GM12878 (cell line): ENCODE results near the gene ADPRHL1. TPM values are rescaled to one million over a fixed set of nuclear protein-coding genes. Genes with fewer than 3 reads are reported as not detected.

Experiments
- ATAC-seq: fragments of 200-7000 bp; cut with Tn5 transposase; 3 replicates; pipeline ENCODE4 v1.9.1; 2020; ENCODE audit warnings: mild to moderate bottlenecking, moderate library complexity
- BruUV-seq: library from RNA; stranded (reverse); fragments of 400-500 nt; replicated peaks from 2 replicates; lab custom pipeline; 2021; lab: Mats Ljungman, UMichigan
- CTCF ChIA-PET: fragments of 300-600 bp; sonication (Branson Sonifier 250); formaldehyde crosslinking; extraction: SDS; loops from one replicate; lab custom pipeline; 2021; ENCODE audit warnings: inconsistent platforms; lab: Yijun Ruan, JAX
- POLR2A ChIA-PET: fragments of 350-600 bp; formaldehyde crosslinking; extraction: SDS; loops from one replicate; lab custom pipeline; 2021; ENCODE audit warnings: inconsistent platforms; lab: Charles Lee
- RAD21 ChIA-PET: fragments of 300-600 bp; sonication (Branson Sonifier 250); formaldehyde crosslinking; loops from one replicate; lab custom pipeline; 2023; ENCODE audit warnings: antibody characterized with exemption; ENCODE audit not compliant: unreplicated experiment; lab: Charles Lee
- SMC1A ChIA-PET: fragments of 300-600 bp; sonication (Branson Sonifier 250); formaldehyde crosslinking; loops from one replicate; lab custom pipeline; 2023; ENCODE audit not compliant: unreplicated experiment, uncharacterized antibody; lab: Charles Lee
- DNase-seq: peaks from one replicate; pipeline ENCODE4 v3.0.0-alpha.2; 2011; ENCODE audit warnings: low read depth, low spot score
- FAIRE-seq: peaks from 3 replicates; lab custom pipeline; 2011; peaks lifted over from hg19 to GRCh38; lab: Jason Lieb, UNC
- H2AFZ ChIP-seq: 2 replicates; pipeline ENCODE4 v1.6.0; 2011; ENCODE audit warnings: low read depth, low read length, control low read depth; ENCODE audit not compliant: control insufficient read depth
- H3K27ac ChIP-seq: 2 replicates; pipeline ENCODE4 v1.5.1; 2011; ENCODE audit warnings: control low read depth; ENCODE audit not compliant: control insufficient read depth, insufficient read depth
- H3K27me3 ChIP-seq, 2 experiments: replicated peaks in 1 of 2; 2 replicates each; pipeline versions ENCODE4 v1.6.0 to v1.6.1; 2011; ENCODE audit warnings: low read length in 1 of 2; ENCODE audit not compliant: control insufficient read depth in 2 of 2, insufficient read depth in 2 of 2
- H3K36me3 ChIP-seq, 2 experiments: 2 replicates each; pipeline ENCODE4 v1.5.1; 2011; ENCODE audit warnings: low read length in 1 of 2; ENCODE audit not compliant: control insufficient read depth in 2 of 2, insufficient read depth in 2 of 2
- H3K4me1 ChIP-seq: 2 replicates; pipeline ENCODE4 v1.6.1; 2011; ENCODE audit warnings: mild to moderate bottlenecking, low read length, moderate library complexity, mixed read lengths; ENCODE audit not compliant: control insufficient read depth, insufficient read depth
- H3K4me2 ChIP-seq: 2 replicates; pipeline ENCODE4 v1.6.0; 2011; ENCODE audit warnings: control low read depth; ENCODE audit not compliant: control insufficient read depth, insufficient read depth
- H3K4me3 ChIP-seq: fragments of 200-600 bp; sonication (generic); 2 replicates; pipeline ENCODE4 v1.5.1; 2016
- H3K79me2 ChIP-seq: 2 replicates; pipeline ENCODE4 v1.6.0; 2011; ENCODE audit warnings: low read length; ENCODE audit not compliant: control insufficient read depth, insufficient read depth
- H3K9ac ChIP-seq: 2 replicates; pipeline ENCODE4 v1.8.0; 2011; ENCODE audit warnings: low read length, control low read depth, mixed read lengths; ENCODE audit not compliant: control insufficient read depth, insufficient read depth
- H3K9me3 ChIP-seq: replicated peaks from 3 replicates; pipeline ENCODE4 v1.5.1; 2011; ENCODE audit warnings: mild to moderate bottlenecking, low read length; ENCODE audit not compliant: control insufficient read depth, insufficient read depth
- H4K20me1 ChIP-seq: 2 replicates; pipeline ENCODE4 v1.6.0; 2011; ENCODE audit not compliant: control insufficient read depth, insufficient read depth
- BACH1 ChIP-seq: fragments of 450-650 bp; IDR thresholded peaks from 2 replicates; pipeline ENCODE4 v1.6.1; 2017; ENCODE audit warnings: mild to moderate bottlenecking, borderline replicate concordance
- CHD4 ChIP-seq: fragments of 200-600 bp; sonication (generic); IDR thresholded peaks from 2 replicates; pipeline ENCODE4 v1.6.1; 2016; ENCODE audit warnings: mild to moderate bottlenecking
- EZH2 ChIP-seq: IDR thresholded peaks from 2 replicates; pipeline ENCODE4 v1.6.1; 2012; ENCODE audit warnings: low read depth, mild to moderate bottlenecking, control low read depth, inconsistent platforms, low read length, borderline replicate concordance; ENCODE audit not compliant: control insufficient read depth
- FOXM1 ChIP-seq: IDR thresholded peaks from 2 replicates; pipeline ENCODE4 v1.6.1; 2012; ENCODE audit warnings: low read depth, mild to moderate bottlenecking, inconsistent platforms, low read length, moderate library complexity
- GABPA ChIP-seq: IDR thresholded peaks from 2 replicates; pipeline ENCODE4 v1.6.1; 2014; ENCODE audit warnings: antibody characterized with exemption, low read depth, mild to moderate bottlenecking, inconsistent platforms
- HCFC1 ChIP-seq: fragments of 150-350 bp; IDR thresholded peaks from 2 replicates; pipeline ENCODE4 v1.6.1; 2014; ENCODE audit warnings: low read length
- HDAC6 ChIP-seq: fragments of 200-600 bp; sonication (generic); IDR thresholded peaks from one replicate; pipeline ENCODE4 v1.8.0; 2017; ENCODE audit warnings: antibody characterized with exemption; ENCODE audit not compliant: unreplicated experiment
- MEF2B ChIP-seq: fragments of 450-650 bp; IDR thresholded peaks from 2 replicates; pipeline ENCODE4 v1.6.1; 2018; ENCODE audit warnings: mild to moderate bottlenecking, moderate library complexity; ENCODE audit not compliant: partially characterized antibody, poor library complexity, severe bottlenecking
- MXI1 ChIP-seq: fragments of 150-350 bp; IDR thresholded peaks from 2 replicates; pipeline ENCODE4 v1.6.1; 2011; ENCODE audit warnings: low read depth, mild to moderate bottlenecking, inconsistent platforms, low read length, improper control_type of control experiment
- NFIC ChIP-seq: IDR thresholded peaks from 2 replicates; pipeline ENCODE4 v1.6.1; 2012; ENCODE audit warnings: low read depth, mild to moderate bottlenecking, inconsistent platforms, low read length, moderate library complexity
- PML ChIP-seq: IDR thresholded peaks from 2 replicates; pipeline ENCODE4 v1.6.1; 2012; ENCODE audit warnings: low read length, inconsistent platforms
- SRF ChIP-seq, 2 experiments: IDR thresholded peaks; 2 replicates each; pipeline ENCODE4 v1.6.1; 2011; ENCODE audit warnings: low read depth in 2 of 2, low read length in 2 of 2, mild to moderate bottlenecking in 1 of 2, moderate library complexity in 1 of 2
- TARDBP ChIP-seq: IDR thresholded peaks from 2 replicates; pipeline ENCODE4 v1.6.1; 2016; ENCODE audit warnings: borderline replicate concordance
- ZBED1 ChIP-seq: IDR thresholded peaks from 2 replicates; pipeline ENCODE4 v1.6.1; 2016; ENCODE audit warnings: borderline replicate concordance
- WGBS: methylation state at CpG from one replicate; pipeline ENCODE4 v1.1.6; 2016; ENCODE audit warnings: low lambda C conversion rate; ENCODE audit not compliant: insufficient replicate concordance, insufficient coverage; ENCODE audit errors: missing lambda C conversion rate; 5-methylcytosine and 5-hydroxymethylcytosine counted together
- in situ Hi-C: fragments of 300-500 bp; cut with MboI; formaldehyde crosslinking; loops from 9 replicates; pipeline ENCODE4 v1.14.3; 2018; ENCODE audit warnings: mixed read lengths
- intact Hi-C: fragments of 100-400 bp; cut with micrococcal nuclease; formaldehyde crosslinking; loops from one replicate; pipeline ENCODE4 v1.14.2; 2022; ENCODE audit not compliant: unreplicated experiment
- polyA plus RNA-seq, 11 experiments: library from polyadenylated mRNA; depleted of rRNA in 4 of 11; unstranded in 6 of 11; stranded (reverse) in 5 of 11; fragments of >200 nt; fragmentation: Nextera tagmentation in 4 of 11; fragmentation: Illumina TruSeq in 1 of 11; extraction: Ambion mirVana in 4 of 11; extraction: Trizol in 1 of 11; gene quantifications; 1 replicate in 1 of 11; 2 replicates in 10 of 11; pipeline versions ENCODE4 v1.2.1 to v1.2.3, GENCODE V29; 2011 to 2016; ENCODE audit warnings: inconsistent platforms in 2 of 11, missing spikeins in 2 of 11, low read depth in 1 of 11
- total RNA-seq, 4 experiments: library from RNA; depleted of rRNA in 3 of 4; stranded (reverse); fragments of >200 nt in 3 of 4; fragmentation: Illumina TruSeq in 1 of 4; extraction: Trizol in 1 of 4; gene quantifications; 2 replicates each; pipeline versions ENCODE4 v1.2.1 to v1.2.3, GENCODE V29; 2013 to 2021
- TF ChIP-seq, protein P1 (sequence below): fragments of 450-650 bp; formaldehyde crosslinking; IDR thresholded peaks from 2 replicates; pipeline ENCODE4 v1.5.0; 2022; ENCODE audit warnings: mild to moderate bottlenecking, missing genetic modification characterization

ADPRHL1 gene
- total and polyA plus RNA-seq, 10 of the 15 experiments (the other 5 are each of a cell fraction or from before 2014, with no cell fraction given) = 0.05 to 1.9 (median 1.0) TPM

DNA sequence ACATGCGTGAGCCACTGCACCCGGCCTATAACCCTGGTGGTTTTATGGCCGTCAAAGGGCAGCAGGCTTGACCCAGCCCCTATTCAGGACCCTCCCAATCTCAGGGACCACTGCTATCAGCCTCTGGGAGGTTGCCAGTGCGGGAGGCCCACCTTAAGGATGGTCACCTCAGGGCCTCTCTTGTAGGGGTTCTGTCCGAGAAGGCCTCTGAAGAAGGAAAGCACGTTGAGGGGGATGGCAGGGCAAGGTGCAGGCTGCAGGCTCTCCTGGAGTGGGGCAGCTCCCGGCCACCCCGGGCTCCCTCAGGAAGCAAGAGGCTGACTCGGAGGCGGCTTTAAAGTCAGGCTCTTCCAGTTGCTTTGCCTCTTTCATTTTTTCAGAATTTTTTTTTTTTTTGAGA, 83.4 kb downstream of the ADPRHL1 start:
- BruUV-seq = no TSS peak
- in situ Hi-C loops = no loop called here
- Histone ChIP-seq H3K36me3 (no peaks in the 10 kb centered on the region), H3K4me2 (no peak overlapping the region), H3K9ac (no peak overlapping the region), H3K27ac (no peak overlapping the region), H2AFZ (no peak overlapping the region), H3K9me3 (no peaks in the 10 kb centered on the region), H4K20me1 (no peaks in the 10 kb centered on the region), H3K4me3 (no peak overlapping the region), H3K27me3 (no peaks in the 10 kb centered on the region), H3K4me1 (no peaks in the 10 kb centered on the region), H3K79me2 (no peaks in the 10 kb centered on the region)
- ChIA-PET POLR2A (no interaction called here), SMC1A (no interaction called here), CTCF (no interaction called here), RAD21 (no interaction called here)
- FAIRE-seq (no peak), ATAC-seq (no peak), DNase-seq (no peak)
- TF ChIP-seq EZH2 (no peak), NFIC (no peak), ZBED1 (no peak), TARDBP (no peak), FOXM1 (no peak), CHD4 (no peak), PML (no peak), MEF2B (no peak), GABPA (no peak), MXI1 (no peak), HDAC6 (no peak), SRF (IDR thresholded peaks at IDR 0.05; ENCODE audit: low read depth in 2 of 2, low read length in 2 of 2) (no peak), BACH1 (no peak), HCFC1 (no peak)
- TF ChIP-seq, protein P1, sequence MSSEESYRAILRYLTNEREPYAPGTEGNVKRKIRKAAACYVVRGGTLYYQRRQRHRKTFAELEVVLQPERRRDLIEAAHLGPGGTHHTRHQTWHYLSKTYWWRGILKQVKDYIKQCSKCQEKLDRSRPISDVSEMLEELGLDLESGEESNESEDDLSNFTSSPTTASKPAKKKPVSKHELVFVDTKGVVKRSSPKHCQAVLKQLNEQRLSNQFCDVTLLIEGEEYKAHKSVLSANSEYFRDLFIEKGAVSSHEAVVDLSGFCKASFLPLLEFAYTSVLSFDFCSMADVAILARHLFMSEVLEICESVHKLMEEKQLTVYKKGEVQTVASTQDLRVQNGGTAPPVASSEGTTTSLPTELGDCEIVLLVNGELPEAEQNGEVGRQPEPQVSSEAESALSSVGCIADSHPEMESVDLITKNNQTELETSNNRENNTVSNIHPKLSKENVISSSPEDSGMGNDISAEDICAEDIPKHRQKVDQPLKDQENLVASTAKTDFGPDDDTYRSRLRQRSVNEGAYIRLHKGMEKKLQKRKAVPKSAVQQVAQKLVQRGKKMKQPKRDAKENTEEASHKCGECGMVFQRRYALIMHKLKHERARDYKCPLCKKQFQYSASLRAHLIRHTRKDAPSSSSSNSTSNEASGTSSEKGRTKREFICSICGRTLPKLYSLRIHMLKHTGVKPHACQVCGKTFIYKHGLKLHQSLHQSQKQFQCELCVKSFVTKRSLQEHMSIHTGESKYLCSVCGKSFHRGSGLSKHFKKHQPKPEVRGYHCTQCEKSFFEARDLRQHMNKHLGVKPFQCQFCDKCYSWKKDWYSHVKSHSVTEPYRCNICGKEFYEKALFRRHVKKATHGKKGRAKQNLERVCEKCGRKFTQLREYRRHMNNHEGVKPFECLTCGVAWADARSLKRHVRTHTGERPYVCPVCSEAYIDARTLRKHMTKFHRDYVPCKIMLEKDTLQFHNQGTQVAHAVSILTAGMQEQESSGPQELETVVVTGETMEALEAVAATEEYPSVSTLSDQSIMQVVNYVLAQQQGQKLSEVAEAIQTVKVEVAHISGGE (CRISPR knock-in tag) = no peak
- WGBS = 62% methylated on average over 10 of the region's 10 CpGs
- intact Hi-C loops = no loop called here
